Endothelial cell of umbilical vein (primary cell): ENCODE results near the gene RALBP1. TPM values are rescaled to one million over a fixed set of nuclear protein-coding genes. Genes with fewer than 3 reads are reported as not detected.

Experiments used
- BruUV-seq: library from RNA; stranded (reverse); fragments of 400-500 nt; replicated peaks from 2 replicates; lab custom pipeline; 2021; lab: Mats Ljungman, UMichigan
- CTCF ChIA-PET: fragments of 300-600, 350-600 bp; sonication (Branson Sonifier 250); formaldehyde crosslinking; loops from one replicate; lab custom pipeline; 2021; ENCODE audit warnings: antibody characterized with exemption, inconsistent platforms; lab: Charles Lee
- POLR2A ChIA-PET: fragments of 300-600, 350-600 bp; sonication (Branson Sonifier 250); formaldehyde crosslinking; loops from one replicate; lab custom pipeline; 2021; ENCODE audit warnings: antibody characterized with exemption, inconsistent platforms; lab: Charles Lee
- DNase-seq: peaks from one replicate; pipeline ENCODE4 v3.0.0-alpha.2; 2011; ENCODE audit warnings: low read depth, low spot score
- FAIRE-seq: peaks from 2 replicates; lab custom pipeline; 2011; peaks lifted over from hg19 to GRCh38; lab: Jason Lieb, UNC
- H2AFZ ChIP-seq: 2 replicates; pipeline ENCODE4 v1.6.0; 2012; ENCODE audit warnings: low read depth, low read length, control low read depth, inconsistent platforms
- H3K27ac ChIP-seq: 2 replicates; pipeline ENCODE4 v1.5.1; 2011; ENCODE audit warnings: low read depth, mild to moderate bottlenecking, control low read depth, low read length, moderate library complexity; ENCODE audit not compliant: insufficient read depth
- H3K27me3 ChIP-seq, 2 experiments: 2 replicates each; pipeline versions ENCODE4 v1.6.0 to v1.6.1; 2011; ENCODE audit warnings: low read length in 2 of 2, mixed read lengths in 1 of 2; ENCODE audit not compliant: control insufficient read depth in 2 of 2, insufficient read depth in 2 of 2
- H3K36me3 ChIP-seq, 2 experiments: 2 replicates in 1 of 2; 3 replicates in 1 of 2; pipeline ENCODE4 v1.5.1; 2011; ENCODE audit warnings: low read length in 2 of 2, mild to moderate bottlenecking in 1 of 2, moderate library complexity in 1 of 2; ENCODE audit not compliant: control insufficient read depth in 2 of 2, insufficient read depth in 2 of 2; ENCODE audit errors: extremely low read depth in 1 of 2
- H3K4me1 ChIP-seq: 3 replicates; pipeline ENCODE4 v1.5.1; 2011; ENCODE audit warnings: mild to moderate bottlenecking, low read length; ENCODE audit not compliant: control insufficient read depth, insufficient read depth; ENCODE audit errors: extremely low read depth
- H3K4me2 ChIP-seq: 2 replicates; pipeline ENCODE4 v1.6.1; 2011; ENCODE audit warnings: low read length, control low read depth, mixed read lengths; ENCODE audit not compliant: insufficient read depth
- H3K4me3 ChIP-seq, 3 experiments: fragments of 200-600 bp in 1 of 3; sonication (generic), shearing (Covaris generic) in 1 of 3; replicated peaks in 1 of 3; 2 replicates each; pipeline ENCODE4 v1.5.1; 2011 to 2016; ENCODE audit warnings: control low read depth in 3 of 3, low read length in 3 of 3, mild to moderate bottlenecking in 2 of 3, inconsistent platforms in 1 of 3, low read depth in 1 of 3, moderate library complexity in 1 of 3; ENCODE audit not compliant: insufficient read depth in 1 of 3
- H3K79me2 ChIP-seq: 2 replicates; pipeline ENCODE4 v1.6.0; 2012; ENCODE audit warnings: low read length, inconsistent platforms; ENCODE audit not compliant: control insufficient read depth, insufficient read depth
- H3K9ac ChIP-seq: replicated peaks from 2 replicates; pipeline ENCODE3; 2011; ENCODE audit warnings: low read length, control low read depth; ENCODE audit not compliant: insufficient read depth; ENCODE audit errors: extremely low read depth
- H3K9me1 ChIP-seq: replicated peaks from 3 replicates; pipeline ENCODE4 v1.6.0; 2011; ENCODE audit warnings: mild to moderate bottlenecking, low read length; ENCODE audit not compliant: control insufficient read depth, insufficient read depth; ENCODE audit errors: extremely low read depth
- H3K9me3 ChIP-seq: replicated peaks from 2 replicates; pipeline ENCODE4 v1.5.1; 2012; ENCODE audit warnings: low read length, inconsistent platforms; ENCODE audit not compliant: control insufficient read depth, insufficient read depth
- H4K20me1 ChIP-seq: replicated peaks from 2 replicates; pipeline ENCODE3; 2011; ENCODE audit warnings: mild to moderate bottlenecking, low read length; ENCODE audit not compliant: control insufficient read depth, insufficient read depth; ENCODE audit errors: extremely low read depth
- EZH2 ChIP-seq: IDR thresholded peaks from 2 replicates; pipeline ENCODE4 v1.6.1; 2012; ENCODE audit warnings: borderline replicate concordance, low read depth, mild to moderate bottlenecking, moderate library complexity, low read length, inconsistent platforms; ENCODE audit not compliant: severe bottlenecking
- FOS ChIP-seq: IDR thresholded peaks from 2 replicates; pipeline ENCODE4 v1.6.1; 2011; ENCODE audit warnings: mild to moderate bottlenecking, low read length, moderate library complexity, borderline replicate concordance; ENCODE audit not compliant: insufficient read depth
- MAX ChIP-seq: IDR thresholded peaks from 2 replicates; pipeline ENCODE4 v1.6.1; 2011; ENCODE audit not compliant: insufficient read depth, insufficient read length
- POLR2AphosphoS5 ChIP-seq: IDR thresholded peaks from 2 replicates; pipeline ENCODE4 v1.6.1; 2012; ENCODE audit warnings: low read depth, mild to moderate bottlenecking, control low read depth, low read length, moderate library complexity; ENCODE audit not compliant: insufficient read depth
- dilution Hi-C: fragments of 300-500 bp; cut with MboI; formaldehyde crosslinking; loops from one replicate; pipeline ENCODE4 v1.15.0; 2019; ENCODE audit warnings: low sequenced_read_pairs; ENCODE audit not compliant: extremely low pct_ligation_motif_present
- intact Hi-C: fragments of 100-400 bp; cut with micrococcal nuclease; formaldehyde crosslinking; loops from one replicate; pipeline ENCODE4 v1.10.0; 2022
- polyA plus RNA-seq, 4 experiments: library from polyadenylated mRNA; depleted of rRNA in 3 of 4; stranded (reverse) in 3 of 4; unstranded in 1 of 4; fragments of >200 nt; gene quantifications; 2 replicates each; pipeline versions ENCODE4 v1.2.1 to v1.2.3, GENCODE V29; 2011 to 2012; ENCODE audit warnings: missing spikeins in 1 of 4
- total RNA-seq: library from RNA; stranded (reverse); gene quantifications from 2 replicates; pipeline ENCODE4 v1.2.3, GENCODE V29; 2021
- TF ChIP-seq, protein P1 (sequence below), 2 donors: IDR thresholded peaks; 1 replicate in 1 of 2; 2 replicates in 1 of 2; pipeline ENCODE4 v1.5.1; 2011; ENCODE audit warnings: low read length in 2 of 2, mild to moderate bottlenecking in 2 of 2, moderate library complexity in 2 of 2, control low read depth in 1 of 2, inconsistent platforms in 1 of 2, low read depth in 1 of 2; ENCODE audit not compliant: insufficient read depth in 1 of 2; ENCODE audit errors: extremely low read depth in 1 of 2

RALBP1 gene
- total and polyA plus RNA-seq, 2 donors (not counting 3 experiments of a cell fraction or from before 2014, with no cell fraction given) = 55.8 to 68.4 TPM

GRCh38 chr18:9441061-9441460 is 34.3 kb upstream of the RALBP1 start:
- POLR2A ChIA-PET = interaction anchor here (0.7 kb wide), 1 partner anchor 1483 kb away, joined by 3 read pairs; no protein-coding TSS in a partner anchor
- BruUV-seq = no TSS peak
- CTCF ChIA-PET = interaction anchor here (1.5 kb wide), 1 partner anchor 14 kb away, joined by 3 read pairs; no protein-coding TSS in a partner anchor

More at GRCh38 chr18:9441061-9441460, 34.3 kb upstream of the RALBP1 start:
- H3K27me3 ChIP-seq = peaks cover 0 to 4% of the 10 kb centered on the region in 2 experiments
- H3K36me3 ChIP-seq = no peaks in the 10 kb centered on the region
- intact Hi-C loops = no loop called here
- DNase-seq (no peak), FAIRE-seq (no peak)
- no peak overlapping the region for H3K9ac ChIP-seq
- H2AFZ ChIP-seq = no peak overlapping the region
- H4K20me1 ChIP-seq = no peaks in the 10 kb centered on the region
- dilution Hi-C loops = no loop called here
- TF ChIP-seq FOS = no peak
- TF ChIP-seq POLR2AphosphoS5 = no peak
- no peak for TF ChIP-seq EZH2
- no peak for TF ChIP-seq MAX
- TF ChIP-seq, protein P1, sequence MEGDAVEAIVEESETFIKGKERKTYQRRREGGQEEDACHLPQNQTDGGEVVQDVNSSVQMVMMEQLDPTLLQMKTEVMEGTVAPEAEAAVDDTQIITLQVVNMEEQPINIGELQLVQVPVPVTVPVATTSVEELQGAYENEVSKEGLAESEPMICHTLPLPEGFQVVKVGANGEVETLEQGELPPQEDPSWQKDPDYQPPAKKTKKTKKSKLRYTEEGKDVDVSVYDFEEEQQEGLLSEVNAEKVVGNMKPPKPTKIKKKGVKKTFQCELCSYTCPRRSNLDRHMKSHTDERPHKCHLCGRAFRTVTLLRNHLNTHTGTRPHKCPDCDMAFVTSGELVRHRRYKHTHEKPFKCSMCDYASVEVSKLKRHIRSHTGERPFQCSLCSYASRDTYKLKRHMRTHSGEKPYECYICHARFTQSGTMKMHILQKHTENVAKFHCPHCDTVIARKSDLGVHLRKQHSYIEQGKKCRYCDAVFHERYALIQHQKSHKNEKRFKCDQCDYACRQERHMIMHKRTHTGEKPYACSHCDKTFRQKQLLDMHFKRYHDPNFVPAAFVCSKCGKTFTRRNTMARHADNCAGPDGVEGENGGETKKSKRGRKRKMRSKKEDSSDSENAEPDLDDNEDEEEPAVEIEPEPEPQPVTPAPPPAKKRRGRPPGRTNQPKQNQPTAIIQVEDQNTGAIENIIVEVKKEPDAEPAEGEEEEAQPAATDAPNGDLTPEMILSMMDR (IDR thresholded peaks at IDR 0.05; ENCODE audit: extremely low read depth in 1 of 2, insufficient read depth in 1 of 2, low read depth in 1 of 2, low read length in 2 of 2) = no peak
- no peaks in the 10 kb centered on the region for H3K4me1 ChIP-seq
- no peak overlapping the region for H3K4me2 ChIP-seq
- no peaks in the 10 kb centered on the region for H3K9me3 ChIP-seq
- H3K4me3 ChIP-seq = no peak overlapping the region
- no peak overlapping the region for H3K27ac ChIP-seq
- H3K9me1 ChIP-seq = no peaks in the 10 kb centered on the region
- no peaks in the 10 kb centered on the region for H3K79me2 ChIP-seq
